GM18499 (cell line): ENCODE data around the gene C10orf88.

ENCODE experiments used
- ATAC-seq: cut with Tn5 transposase; IDR thresholded peaks from one replicate; pipeline ENCODE4 v1.9.1; 2021; ENCODE audit warnings: moderate number of reproducible peaks; ENCODE audit not compliant: insufficient read depth, unreplicated experiment

Gene C10orf88, protein sequence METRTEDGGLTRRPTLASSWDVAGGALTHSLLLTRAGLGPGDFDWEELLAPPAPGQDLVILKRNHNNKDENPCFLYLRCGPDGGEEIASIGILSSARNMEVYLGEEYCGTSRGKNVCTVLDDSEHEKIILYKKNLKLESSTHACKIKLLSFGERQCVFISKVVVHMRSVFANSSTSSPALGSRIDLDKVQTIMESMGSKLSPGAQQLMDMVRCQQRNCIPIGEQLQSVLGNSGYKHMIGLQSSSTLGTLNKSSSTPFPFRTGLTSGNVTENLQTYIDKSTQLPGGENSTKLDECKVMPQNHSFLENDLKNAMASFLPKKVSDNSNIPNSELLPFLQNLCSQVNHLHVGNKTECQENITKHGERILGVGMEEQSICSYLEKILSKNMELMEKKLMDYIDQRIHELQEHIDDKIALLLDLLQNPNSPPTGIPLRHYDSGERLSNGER

DNA sequence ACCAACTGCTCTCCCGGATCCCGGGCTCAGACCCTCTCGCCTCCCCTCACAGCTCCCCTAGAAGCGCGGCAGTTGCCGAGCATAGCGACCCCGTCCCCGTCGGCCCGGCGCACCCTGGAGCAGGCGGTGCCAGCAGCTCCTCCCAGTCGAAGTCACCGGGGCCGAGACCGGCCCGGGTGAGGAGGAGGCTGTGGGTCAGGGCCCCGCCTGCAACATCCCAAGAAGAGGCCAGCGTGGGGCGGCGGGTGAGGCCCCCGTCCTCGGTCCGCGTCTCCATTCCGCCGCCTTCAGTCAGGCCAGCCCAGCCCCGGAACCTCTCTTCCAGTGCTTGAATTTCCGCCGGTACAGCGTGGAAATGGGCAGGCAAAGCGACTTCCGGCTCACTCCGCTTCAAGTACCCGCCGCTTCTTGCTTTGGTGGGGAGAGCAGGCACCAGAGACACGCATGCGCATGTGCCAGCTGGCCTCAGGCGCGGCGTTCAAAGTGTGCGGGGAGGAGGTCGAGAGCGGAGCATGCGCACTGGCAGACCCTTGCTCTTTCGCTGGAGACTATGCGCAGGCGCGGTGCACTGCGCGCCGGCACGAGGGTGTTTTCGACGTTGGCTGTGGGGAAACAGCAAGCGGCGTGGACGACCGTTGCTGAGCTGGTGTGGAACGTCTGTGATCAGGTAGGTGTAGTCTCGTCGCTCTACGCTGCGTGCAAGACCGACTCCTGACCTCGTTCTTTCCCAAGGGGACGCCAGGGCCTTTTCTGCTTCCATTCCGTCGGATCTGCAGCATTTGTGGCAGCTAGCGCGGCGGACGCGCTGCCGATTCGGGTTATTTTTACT, at the start of gene C10orf88:
TSS of gene C10orf88 (minus strand) at position 326 of the 829 bp plus-strand sequence. CDS start at position 277, 49 bp downstream.
- peak; percentile 90 for ATAC-seq

DNA sequence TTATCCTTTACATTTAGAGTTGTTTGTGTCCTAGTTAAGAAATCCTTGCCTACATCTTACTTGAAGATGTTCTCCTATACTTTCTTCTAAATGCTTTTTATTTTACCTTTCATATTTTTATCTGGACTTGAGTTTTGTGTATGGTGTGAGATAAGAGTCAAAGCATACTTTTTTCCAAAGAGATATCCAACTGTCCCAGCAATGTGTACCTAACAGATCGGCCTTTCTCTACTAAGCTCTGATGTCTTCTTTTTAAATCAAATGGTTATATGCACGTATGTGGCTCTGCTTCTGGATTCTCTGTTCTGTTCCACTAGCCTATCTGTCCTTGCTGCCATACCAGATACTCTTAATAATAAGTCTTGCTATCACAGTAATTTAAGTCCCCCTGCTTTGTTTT, 47.3 kb upstream of the C10orf88 start:
- ATAC-seq: no peak

DNA sequence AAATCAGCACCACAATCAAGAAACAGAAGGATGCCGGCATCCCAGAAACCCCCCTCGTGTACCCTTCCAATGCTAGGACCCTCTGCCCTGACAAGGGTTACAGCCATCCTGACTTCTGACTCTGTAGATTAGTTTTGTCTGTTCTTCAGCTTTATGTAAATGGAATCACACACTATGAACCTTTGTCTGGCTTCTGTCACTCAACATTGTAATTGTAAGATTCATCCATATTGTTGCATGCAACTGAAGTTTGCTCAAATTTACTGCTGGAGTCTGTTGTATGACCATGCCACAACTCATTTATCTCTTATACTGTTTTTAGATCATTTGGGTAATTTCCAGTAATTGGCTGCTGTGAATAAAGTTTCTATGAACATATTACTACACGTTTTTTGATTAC, 46.1 kb upstream of the C10orf88 start:
- no peak for ATAC-seq

DNA sequence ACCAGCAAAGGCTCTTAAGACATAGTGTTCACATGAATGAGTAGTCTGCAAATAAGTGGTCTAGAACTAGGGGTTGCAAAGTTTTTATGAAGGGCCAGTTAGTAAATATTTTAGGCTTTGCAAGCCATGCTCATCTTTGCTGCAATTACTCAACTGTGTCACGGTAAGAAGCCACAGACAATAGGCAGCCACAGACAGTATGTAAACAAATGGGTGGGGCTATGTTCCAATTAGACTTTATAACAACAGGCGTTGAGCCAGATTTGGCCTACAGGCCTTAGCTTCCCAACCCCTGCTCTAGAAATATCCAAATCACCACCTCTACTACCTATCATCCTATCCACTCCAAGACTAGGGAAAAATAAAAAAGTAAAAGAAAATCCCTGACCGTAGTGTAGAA, 45.3 kb upstream of the C10orf88 start:
- no peak for ATAC-seq

DNA sequence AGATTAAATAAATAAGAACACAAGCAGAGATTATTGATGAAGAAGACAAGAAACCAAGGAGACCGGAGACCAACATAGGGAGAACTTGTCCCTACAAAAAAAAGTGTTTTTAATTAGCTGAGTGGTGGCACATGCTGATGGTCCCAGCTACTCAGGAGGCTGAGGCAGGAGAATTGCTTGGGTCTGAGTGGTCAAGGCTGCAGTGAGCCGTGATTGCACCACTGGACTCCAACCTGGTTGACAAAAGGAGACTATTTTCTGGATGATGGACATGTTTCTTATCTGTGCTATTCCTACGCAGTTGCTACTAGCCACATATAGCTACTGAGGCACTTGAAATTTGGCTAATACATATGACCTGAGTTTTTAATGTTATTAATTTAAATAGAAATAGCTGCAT, 44.9 kb upstream of the C10orf88 start:
- ATAC-seq: no peak

DNA sequence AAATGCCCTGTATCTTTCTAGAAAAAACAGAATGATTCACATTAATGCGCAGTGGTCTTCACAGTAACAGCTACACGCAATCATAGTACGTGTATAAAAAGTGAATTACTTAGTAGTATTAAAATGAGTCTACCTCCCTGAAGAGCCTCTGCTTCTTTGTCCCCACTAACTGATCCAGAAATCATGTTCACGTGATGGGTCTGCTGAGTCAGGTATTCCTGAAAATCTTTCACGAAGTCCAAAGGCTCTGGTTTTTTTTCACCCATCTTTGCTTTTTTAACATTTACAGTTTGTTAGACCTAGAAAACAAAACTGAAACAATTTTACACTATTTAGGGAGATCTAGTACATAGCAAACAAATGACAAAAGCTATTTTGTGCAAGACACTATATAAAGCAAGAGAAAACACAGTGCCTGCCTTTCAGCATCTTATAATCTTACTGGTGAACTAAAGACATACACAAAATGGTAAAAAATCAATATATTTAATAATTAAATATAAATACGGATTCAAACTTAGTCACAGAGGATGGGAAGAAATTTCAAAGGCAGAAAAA, 44.4 kb upstream of the C10orf88 start:
- ATAC-seq: no peak

DNA sequence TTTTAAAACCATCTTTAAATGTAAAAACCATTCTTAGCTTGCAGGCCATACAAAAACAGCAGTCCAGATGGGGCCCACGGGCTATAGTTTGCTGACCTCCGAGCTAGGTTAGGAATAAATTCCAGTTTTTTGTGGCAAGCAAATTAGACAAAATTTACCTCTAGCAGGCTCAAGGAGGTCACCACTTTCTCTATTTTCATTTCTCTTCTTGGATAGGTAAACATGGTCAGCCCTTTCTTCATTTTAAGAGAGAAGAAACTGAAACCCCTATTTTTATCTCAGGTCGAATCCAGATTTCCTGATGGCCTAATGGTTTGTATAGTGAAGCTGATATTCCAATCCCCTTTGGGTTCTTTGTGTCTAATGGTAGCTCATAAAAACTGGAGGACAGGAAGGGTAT, 43.8 kb upstream of the C10orf88 start:
- ATAC-seq: no peak

DNA sequence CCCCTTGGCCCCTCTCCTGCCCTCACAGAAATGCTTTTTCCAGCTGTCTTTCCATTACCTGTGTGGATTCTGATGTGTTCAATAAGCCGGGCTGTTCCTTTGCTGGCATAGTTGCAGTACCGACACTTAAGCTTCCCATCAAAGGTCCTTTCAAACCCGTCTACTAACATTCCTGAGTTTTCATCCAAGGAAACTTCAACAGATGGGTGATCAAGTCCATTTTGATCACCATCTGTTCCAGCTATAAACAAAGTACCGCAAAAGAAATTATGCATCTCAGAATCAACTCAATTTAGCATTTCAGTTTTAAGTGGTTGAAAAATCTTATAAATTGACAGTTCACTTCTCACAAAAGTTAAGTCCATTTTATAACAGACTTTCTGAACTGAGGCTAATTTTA, 41.9 kb upstream of the C10orf88 start:
- ATAC-seq: no peak

DNA sequence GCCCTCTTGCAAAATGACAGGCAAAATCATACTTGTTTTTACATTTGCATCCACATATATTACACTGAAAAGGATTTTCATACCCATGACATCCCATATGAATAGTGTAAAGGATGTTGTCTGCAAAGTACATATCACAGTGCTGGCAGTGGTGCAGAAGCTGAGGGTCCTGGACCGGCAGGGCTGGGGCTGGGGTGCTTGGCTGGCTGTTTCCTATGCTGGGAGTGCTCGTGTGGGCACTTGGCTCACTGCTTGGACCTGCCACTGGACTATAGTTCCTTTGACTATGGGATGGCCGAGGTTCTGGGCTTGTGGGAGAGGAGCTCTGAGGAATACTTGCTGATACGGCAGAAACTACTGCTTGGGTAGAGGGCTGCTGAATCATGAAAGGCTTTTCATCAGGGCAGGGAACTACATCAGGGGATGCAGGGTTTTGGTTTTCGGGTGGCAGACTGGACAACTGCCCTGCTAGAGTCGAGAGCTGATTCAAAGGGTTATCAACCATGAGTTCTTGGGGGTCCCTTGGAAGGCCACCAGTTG, 39.8 kb upstream of the C10orf88 start:
- no peak for ATAC-seq

DNA sequence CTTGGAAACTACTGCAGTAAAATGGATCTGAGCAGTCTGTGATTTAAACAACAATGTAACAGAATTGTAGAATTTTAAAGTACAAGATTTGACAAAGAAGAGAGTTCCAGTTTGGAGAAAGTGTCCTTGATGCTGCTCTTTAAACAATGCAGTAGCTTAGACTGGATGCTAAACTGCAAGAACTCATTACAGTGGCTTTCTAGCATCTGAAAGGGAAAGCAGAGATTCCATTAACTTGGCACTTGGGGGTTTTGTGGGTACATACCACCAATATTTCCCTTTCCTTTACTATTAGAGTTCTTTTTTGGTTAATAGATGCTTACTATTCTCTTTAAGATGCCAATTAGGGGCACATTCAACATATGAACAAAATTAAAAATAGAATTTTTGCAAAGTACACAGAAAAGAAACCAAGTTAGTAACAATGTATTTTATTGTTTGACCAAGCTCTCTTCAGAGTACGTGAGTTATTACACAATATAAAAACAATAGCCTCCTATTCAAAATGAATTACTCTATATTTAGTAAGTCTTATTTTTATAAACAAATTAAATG, 38.1 kb upstream of the C10orf88 start:
- no peak for ATAC-seq

DNA sequence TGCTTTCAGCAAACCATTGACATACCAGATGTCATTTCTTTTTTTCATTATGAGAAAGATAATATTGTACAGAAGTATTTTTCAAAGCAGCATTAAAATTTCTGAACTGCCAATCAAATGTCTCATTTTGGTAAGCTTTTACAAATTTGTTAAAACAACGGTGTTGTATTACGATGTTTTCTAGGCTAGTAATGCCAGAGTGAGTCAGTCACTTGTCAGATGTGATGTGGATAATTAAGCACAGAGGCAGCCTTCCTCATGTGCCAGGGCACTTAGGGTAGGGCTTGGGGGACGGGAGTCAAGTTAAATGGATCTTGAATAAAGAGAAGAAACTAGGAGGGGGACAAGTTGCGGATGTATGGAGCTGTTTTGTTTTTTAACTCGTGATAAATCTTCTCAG, 36.3 kb upstream of the C10orf88 start:
- no peak for ATAC-seq

DNA sequence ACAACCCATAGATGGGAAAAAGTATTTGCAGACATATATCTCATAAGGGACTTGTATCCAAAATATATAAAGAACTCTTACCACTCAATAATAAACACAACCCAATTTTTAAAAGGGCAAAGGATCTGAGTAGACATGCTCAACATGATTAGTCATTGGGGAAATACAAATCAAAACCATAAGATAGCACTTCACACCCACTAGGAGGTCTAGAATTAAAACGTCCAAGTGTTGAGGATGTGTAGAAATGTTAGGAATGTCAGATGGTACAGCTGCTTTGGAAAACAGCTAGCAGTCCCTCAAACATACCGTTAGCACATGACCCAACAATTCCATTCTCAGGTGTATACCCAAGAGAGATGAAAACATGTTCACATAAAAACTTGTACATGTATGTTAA, 34.5 kb upstream of the C10orf88 start:
- ATAC-seq: no peak

DNA sequence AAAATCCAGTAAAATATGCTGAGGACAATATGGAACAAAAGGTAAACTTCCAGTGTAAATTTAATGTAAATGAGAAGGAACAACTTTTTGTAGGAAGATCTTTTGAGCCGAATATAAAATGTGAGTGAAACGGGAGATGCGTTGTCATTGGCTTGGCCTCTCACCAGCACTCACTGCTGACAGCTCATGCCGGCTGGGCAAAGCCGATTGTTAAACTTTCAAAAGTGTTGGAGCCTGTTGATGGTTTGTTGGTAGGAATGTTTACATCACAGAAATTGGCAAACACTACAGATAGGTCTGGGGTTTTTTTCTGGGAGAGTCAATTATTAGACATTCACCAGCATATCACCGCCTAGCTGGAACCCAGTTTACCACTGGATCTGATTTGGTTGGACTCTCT, 32.3 kb upstream of the C10orf88 start:
- ATAC-seq: no peak

DNA sequence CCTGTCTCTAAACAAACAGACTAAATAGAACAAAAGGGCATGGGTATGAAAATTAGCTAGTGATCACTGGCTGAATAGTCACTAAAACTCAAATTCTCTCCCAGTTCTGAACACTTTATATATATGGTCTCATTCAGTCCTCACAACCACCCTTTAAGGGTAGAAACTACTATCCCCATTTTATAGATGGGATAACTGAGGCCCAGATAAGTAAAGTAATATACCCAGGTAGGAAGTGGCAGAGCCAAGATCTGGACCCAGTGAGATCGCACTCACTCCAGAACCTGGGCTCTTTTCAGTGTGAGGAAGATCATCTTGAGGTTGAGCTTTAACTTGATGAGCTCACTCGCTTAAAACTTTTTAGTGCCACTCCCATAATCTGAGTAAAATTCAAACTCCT, 30.7 kb upstream of the C10orf88 start:
- ATAC-seq: no peak

DNA sequence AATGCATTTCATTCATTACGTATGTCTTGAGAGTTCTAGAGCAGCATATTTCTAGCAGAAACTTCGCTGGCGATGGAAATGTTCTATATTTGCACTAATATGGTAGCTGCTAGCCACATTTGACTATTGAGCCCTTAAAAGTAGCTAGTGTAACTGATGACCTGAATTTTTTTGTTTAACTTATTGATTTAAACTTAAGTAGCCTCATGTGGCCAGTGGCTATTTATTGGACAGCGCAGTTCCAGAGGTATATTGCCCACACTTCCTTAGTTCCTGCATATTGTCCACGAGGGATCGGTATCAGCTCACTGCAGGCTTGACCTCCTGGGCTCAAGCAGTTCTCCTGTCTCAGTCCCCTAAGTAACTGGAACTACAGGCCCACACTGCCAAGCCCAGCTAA, 29.9 kb upstream of the C10orf88 start:
- no peak for ATAC-seq

DNA sequence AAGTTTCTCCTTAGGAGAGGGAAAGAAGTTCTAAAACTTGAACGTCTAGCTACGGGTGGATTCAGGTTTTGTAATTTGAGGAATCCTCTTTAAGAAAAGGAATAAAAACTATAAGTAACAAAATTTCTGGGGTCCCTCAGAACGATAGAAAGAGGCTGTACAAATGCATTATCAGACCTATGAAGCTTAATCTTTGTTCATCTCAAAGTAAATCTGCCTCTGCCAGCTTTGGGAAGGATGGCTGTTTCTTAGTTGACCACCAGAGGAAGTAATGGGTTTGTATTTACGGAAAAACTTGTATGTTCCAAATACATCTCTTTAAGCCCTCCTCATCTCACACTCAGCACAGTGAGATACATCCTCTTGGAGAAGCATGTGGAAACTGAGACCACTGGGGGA, 27.0 kb upstream of the C10orf88 start:
- no peak for ATAC-seq

DNA sequence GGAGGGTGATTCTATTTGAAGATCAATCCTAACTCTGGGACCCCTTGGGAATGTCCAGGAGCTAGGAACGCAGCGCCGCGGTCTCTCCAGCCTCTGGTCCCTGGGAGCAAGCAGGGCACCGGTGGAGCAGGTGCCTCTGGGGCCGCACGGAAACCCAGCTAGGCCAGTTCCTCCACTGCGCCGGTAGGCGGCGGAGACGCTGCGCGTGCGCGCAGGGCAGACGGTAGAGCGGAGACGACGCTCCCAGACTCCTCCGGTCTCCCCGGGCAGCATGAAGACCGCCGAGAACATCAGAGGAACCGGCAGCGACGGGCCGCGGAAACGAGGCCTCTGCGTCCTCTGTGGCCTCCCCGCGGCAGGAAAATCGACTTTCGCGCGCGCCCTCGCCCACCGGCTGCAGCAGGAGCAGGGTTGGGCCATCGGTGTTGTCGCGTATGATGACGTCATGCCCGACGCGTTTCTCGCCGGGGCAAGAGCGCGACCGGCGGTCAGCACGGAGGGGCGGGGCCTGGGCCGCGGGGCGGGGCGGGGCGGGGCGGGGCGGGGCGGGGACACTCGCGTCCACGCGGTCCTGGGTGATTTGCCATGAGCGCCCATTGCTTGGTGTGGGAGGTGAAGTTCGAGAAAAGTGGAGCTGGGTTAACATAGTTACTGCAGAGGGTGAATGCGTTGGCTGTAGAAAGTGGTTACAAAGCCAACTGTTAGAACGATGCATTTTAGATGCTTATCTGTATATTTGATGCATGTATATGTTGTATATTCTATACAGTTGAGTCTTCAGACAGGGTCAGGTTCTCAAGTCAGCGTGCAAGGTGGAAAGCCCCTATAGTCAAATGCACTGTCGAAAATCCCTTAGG, 26.4 kb upstream of the C10orf88 start, which contains the start of gene PSTK:
TSS of gene PSTK (plus strand) at position 193 of the 857 bp plus-strand sequence. CDS start at position 272, 79 bp downstream.
- peak; percentile 73 for ATAC-seq

DNA sequence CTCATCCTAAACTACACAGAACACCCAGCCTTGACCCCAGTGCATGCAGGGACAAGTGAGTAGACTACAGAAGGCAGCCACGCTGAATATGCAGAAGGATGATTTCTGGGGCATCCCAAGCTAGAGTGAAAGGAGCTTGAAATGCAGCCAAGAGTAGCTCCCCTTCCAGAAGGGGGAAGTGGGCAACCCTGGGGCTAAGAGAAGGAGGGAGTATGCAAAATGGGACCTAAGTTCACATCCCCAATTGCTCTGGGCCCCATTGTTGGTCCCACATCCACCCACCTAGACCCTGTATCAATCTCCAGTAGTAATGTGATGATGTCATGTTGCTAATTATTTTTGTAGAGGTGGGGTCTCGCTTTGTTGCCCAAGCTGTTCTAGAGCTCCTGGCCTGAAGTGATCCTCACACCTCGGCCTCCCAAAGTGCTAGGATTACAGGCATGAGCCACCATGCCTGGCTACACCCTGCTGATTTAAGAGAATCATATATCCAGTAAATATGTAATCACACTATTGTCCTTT, 20.6 kb upstream of the C10orf88 start:
- no peak for ATAC-seq

DNA sequence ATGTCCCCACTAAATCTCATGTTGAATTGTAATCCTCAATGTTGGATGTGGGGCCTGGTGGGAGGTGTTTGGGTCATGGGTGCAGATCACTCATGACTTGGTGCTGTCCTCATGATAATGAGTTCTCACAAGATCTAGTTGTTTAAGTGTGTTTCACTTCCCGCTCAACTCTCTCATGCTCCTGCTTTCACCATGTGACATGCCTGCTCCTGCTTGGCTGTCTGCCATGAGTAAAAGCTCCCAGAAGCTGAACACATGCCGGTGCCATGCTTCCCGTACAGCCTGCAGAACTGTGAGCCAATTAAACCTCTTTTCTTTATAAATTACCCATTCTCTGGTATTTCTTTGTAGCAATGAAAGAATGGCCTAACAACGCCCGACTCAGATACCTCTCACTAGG, 20.0 kb upstream of the C10orf88 start:
- ATAC-seq: no peak
